C4-2B (cell line): ENCODE results near the gene CNPPD1.

Experiments
- CTCF ChIP-seq: fragments of 450-650 bp; conservative IDR thresholded peaks from 2 replicates; pipeline ENCODE4 v1.5.1; 2017; ENCODE audit warnings: mild to moderate bottlenecking
- ZFX ChIP-seq: fragments of 450-650 bp; IDR thresholded peaks from 2 replicates; pipeline ENCODE4 v1.6.1; 2017

- TF ChIP-seq CTCF (no peak), ZFX (no peak)
Measured at GRCh38 chr2:219159771-219160185, 16.9 kb downstream of the CNPPD1 start.
